GM19468 (cell line): Measurements from ENCODE around the gene SNRPD3.
"Not testable (repeated sequence)": the region's sequence is repeated elsewhere in the genome, so short reads cannot be mapped to it uniquely, and the experiment has no call there.

ENCODE experiments used
- ATAC-seq: cut with Tn5 transposase; IDR thresholded peaks from one replicate; pipeline ENCODE4 v1.9.1; 2021; ENCODE audit warnings: mild to moderate bottlenecking, moderate library complexity, moderate number of reproducible peaks; ENCODE audit not compliant: unreplicated experiment; ENCODE audit errors: extremely low read depth

The SNRPD3 gene

GRCh38 chr22:24530968-24531367 lies 24.8 kb upstream of the SNRPD3 start:
- not testable (repeated sequence) for ATAC-seq

GRCh38 chr22:24532075-24532474 lies 23.7 kb upstream of the SNRPD3 start:
- ATAC-seq = no peak

DNA sequence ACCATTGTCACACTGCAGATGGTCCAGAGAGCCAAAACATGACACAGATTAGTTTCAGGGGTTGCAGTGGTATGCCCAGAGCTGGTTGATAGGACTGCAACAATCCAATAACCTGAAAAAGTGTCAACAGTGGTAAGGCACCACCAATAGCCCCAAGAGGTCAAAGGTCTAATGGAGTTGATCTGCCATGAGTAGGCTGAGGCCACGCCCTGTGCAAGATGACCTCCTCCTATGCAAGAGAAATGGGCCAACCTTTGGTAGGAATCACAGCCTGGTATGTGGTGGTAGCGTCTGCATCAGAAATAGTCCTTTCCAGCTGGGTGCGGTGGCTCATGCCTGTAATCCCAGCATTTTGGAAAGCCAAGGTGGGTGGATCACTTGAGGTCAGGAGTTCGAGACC lies 20.5 kb upstream of the SNRPD3 start:
- ATAC-seq = no peak

GRCh38 chr22:24536089-24536488 lies 19.7 kb upstream of the SNRPD3 start:
- ATAC-seq = no peak

DNA sequence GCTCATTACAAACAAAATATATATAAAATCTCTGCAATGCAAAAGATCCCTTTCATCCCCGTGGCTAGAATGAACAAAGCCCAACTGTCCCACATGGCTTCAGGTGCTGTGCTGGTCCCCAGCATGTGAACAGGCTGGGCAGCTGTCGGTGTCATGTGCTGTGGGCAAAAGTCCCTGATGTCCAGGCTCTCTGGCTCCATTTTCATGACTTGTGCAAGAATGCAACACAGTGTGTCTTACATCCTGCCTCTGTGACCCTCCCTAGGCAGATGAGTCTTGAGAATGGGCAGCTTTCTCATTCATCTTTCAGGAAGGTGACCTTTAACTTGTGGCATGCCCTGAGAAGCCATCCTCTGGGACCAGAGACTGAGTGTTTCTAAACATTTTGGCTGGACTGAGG lies 15.3 kb upstream of the SNRPD3 start:
- ATAC-seq = no peak

- ATAC-seq = no peak
Measured at GRCh38 chr22:24541681-24542515, 13.9 kb upstream of the SNRPD3 start.

- ATAC-seq = no peak
Measured at GRCh38 chr22:24542641-24543040, 13.2 kb upstream of the SNRPD3 start.

- ATAC-seq = no peak
Measured at GRCh38 chr22:24543185-24543601, 12.6 kb upstream of the SNRPD3 start.

- no peak for ATAC-seq
Measured at GRCh38 chr22:24543679-24544243, 12.0 kb upstream of the SNRPD3 start.

DNA sequence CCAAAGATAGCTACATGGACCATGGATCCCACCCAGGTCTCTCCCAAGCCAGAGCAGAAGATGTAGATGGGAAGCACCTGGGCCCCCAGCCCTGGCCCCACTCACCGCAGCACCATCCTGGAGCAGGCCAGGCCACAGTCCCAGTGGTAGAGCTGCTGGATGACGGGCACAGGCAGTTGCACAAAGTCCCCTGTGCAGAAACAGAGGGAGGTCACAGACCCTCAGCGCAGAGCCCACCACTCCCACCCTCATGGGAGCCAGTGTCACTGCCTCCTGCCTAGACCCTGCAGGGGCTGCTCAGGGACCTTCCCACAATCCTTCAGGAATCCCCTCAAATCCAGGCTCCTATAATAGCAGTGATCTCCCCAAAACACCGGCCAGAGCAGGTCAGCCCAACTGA lies 7.0 kb upstream of the SNRPD3 start:
- no peak for ATAC-seq

- ATAC-seq = no peak
Measured at GRCh38 chr22:24550028-24550901, 5.5 kb upstream of the SNRPD3 start.

- ATAC-seq = no peak
Measured at GRCh38 chr22:24550902-24551435, 4.8 kb upstream of the SNRPD3 start.

DNA sequence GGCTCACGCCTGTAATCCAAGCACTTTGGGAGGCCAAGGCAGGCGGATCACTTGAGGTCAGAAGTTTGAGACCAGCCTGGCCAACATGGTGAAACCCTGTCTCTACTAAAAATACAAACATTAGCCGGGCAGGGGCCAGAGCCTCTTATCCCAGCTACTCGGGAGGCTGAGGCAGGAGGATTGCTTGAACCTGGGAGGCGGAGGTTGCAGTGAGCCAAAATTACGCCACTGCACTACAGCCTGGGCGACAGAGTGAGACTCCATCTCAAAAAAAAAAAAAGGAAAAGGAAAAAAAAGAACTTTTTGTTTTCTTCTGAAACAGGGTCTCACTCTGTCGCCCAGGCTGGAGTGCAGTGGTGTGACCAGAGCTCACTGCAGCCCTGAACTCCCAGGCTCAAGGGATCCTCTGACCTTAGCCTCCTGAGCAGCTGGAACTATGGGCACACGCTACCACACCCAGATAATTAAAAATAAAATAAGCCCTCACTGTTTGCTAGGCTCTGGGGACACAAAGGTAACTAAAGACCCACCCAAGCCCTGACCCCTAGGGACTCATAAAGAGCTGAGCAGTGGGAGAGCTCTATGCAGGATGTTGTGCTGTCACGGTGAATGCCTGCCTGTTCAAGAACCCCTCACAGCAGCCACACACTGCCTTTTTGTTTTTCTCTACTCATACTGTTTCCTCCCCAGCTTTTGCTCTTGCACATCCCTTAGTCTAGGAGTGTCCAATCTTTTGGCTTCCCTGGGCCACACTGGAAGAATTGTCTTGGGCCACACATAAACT lies 3.1 kb upstream of the SNRPD3 start:
- not testable (repeated sequence) for ATAC-seq

GRCh38 chr22:24553597-24554312 lies 2.0 kb upstream of the SNRPD3 start:
- no peak for ATAC-seq

GRCh38 chr22:24554313-24555164 lies 1.3 kb upstream of the SNRPD3 start, which contains the start of gene GUCD1:
Gene GUCD1, minus strand, starts transcription at chr22:24555138. Its CDS starts 147 bp downstream, at chr22:24554991.
- no peak for ATAC-seq

DNA sequence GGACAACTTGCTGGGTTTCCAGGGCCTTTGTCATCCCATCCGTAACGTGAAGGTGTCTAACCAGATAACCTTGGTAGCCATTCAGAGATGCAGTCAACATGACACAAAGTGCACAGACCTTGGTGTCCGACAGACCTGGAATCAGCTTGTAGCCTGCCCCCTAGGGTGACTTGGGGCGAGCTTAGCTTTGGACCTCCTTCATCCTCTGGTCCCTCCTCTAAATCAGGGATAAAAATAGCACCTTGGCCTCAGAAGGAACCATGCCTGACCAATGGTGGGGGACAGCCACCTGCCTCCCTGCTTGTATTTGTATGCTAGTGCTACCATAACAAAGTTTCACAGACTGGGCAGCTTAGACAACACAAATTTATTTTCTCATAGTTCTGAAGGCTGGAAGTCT lies 3.7 kb downstream of the SNRPD3 start:
- no peak for ATAC-seq

DNA sequence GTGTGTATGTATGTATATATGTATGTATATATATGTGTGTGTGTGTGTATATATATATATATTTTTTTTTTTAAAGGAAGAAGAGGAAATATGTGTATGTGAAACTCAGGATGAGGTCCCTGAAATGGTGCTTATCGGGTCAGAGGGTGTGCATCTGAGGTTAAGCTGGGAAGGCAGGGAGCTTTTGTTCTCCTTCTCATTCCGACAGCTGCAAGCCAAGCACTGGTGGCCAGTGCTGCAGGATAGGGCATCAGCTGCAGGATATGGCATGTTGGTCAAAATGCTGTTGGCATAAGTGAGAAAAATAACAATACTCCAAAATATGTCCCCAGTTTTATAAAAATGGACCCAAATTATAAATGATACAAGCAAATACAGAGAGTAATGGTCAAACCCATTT lies 7.4 kb downstream of the SNRPD3 start:
- no peak for ATAC-seq

DNA sequence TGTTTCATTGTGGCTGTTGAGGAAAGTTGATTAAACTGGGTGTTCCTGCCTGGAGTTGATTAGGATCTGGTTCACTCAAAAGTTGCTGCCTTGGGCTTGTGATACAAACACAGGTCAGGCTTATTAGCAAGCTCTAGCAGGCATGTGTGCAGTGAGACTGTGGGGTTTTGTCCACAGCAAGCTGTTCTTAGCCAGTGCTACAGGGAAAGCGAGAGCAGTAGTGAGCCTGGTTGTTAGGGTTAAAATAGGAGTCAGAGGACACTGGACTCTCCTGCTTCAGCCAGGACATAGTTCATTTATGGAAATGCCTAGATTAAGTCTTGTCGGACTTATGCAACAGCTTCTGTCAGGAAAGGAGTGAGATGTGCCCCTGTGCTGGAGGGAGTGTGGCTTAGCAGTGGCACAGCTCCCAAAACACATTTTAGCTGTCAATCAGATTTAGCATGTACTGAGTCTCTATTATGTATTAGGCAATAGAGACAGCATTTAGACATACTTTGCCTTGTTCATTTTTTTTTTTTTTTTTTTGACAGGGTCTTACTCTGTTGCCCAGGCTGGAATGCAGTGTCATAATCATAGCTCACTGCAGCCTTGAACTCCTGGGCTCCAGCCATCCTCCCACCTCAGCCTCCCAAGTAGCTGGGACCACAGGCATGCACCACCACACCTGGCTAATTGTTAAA lies 8.7 kb downstream of the SNRPD3 start:
- ATAC-seq = no peak
